HepG2 (cell line): ENCODE data around the gene ST6GALNAC6. TPM values are rescaled to one million over a fixed set of nuclear protein-coding genes. Genes with fewer than 3 reads are reported as not detected.
A peak's percentile ranks its signal among the peaks of the same experiment; 100 is the strongest.

ENCODE experiments used
- ARID4A ChIP-seq: sonication (generic); formaldehyde crosslinking; IDR thresholded peaks from 2 replicates; pipeline ENCODE4 v1.5.0; 2020; ENCODE audit warnings: mild to moderate bottlenecking, missing genetic modification reagents, borderline replicate concordance
- ARNT2 ChIP-seq: sonication (generic); formaldehyde crosslinking; IDR thresholded peaks from 2 replicates; pipeline ENCODE4 v1.8.0; 2022; ENCODE audit warnings: mild to moderate bottlenecking, low read depth, missing genetic modification reagents, moderate library complexity
- CBX2 ChIP-seq, 2 experiments: fragments of 200-600 bp in 1 of 2; sonication (generic); formaldehyde crosslinking in 1 of 2; IDR thresholded peaks; 2 replicates each; pipeline versions ENCODE4 v1.7.0 to v1.8.1; 2018 to 2022; ENCODE audit warnings: low read depth in 2 of 2, low read length in 1 of 2, mild to moderate bottlenecking in 1 of 2, missing genetic modification reagents in 1 of 2
- GZF1 ChIP-seq: sonication (generic); formaldehyde crosslinking; IDR thresholded peaks from 2 replicates; pipeline ENCODE4 v1.5.1; 2020; ENCODE audit warnings: mild to moderate bottlenecking, missing genetic modification reagents
- HOXA9 ChIP-seq: sonication (generic); formaldehyde crosslinking; IDR thresholded peaks from 2 replicates; pipeline ENCODE4 v1.8.1; 2022; ENCODE audit warnings: missing genetic modification reagents, mild to moderate bottlenecking, moderate library complexity, borderline replicate concordance
- KDM3A ChIP-seq: IDR thresholded peaks from 2 replicates; pipeline ENCODE4 v1.6.1; 2018; ENCODE audit warnings: low read depth, missing compliant biosample characterization
- KLF6 ChIP-seq: IDR thresholded peaks from 2 replicates; pipeline ENCODE4 v1.8.0; 2016; ENCODE audit warnings: missing biosample characterization, missing genetic modification reagents
- NR2F1 ChIP-seq, 2 experiments: fragments of 450-650 bp in 1 of 2; formaldehyde crosslinking in 1 of 2; IDR thresholded peaks; 2 replicates each; pipeline versions ENCODE4 v1.5.0 to v1.6.1; 2016 to 2020; ENCODE audit warnings: mild to moderate bottlenecking in 1 of 2, missing compliant biosample characterization in 1 of 2, missing genetic modification reagents in 1 of 2, moderate library complexity in 1 of 2
- PHF20 ChIP-seq: sonication (generic); formaldehyde crosslinking; IDR thresholded peaks from 2 replicates; pipeline ENCODE4 v1.5.0; 2020; ENCODE audit warnings: mild to moderate bottlenecking, missing genetic modification reagents
- PRPF4 ChIP-seq: fragments of 200-400 bp; formaldehyde crosslinking; IDR thresholded peaks from 2 replicates; pipeline ENCODE4 v1.6.1; 2016; ENCODE audit warnings: low read length, low read depth; ENCODE audit not compliant: poor library complexity, severe bottlenecking
- REST ChIP-seq, 2 experiments: IDR thresholded peaks; 2 replicates each; pipeline ENCODE4 v1.6.1; 2011 to 2012; ENCODE audit warnings: low read length in 2 of 2, borderline replicate concordance in 1 of 2, low read depth in 1 of 2, mild to moderate bottlenecking in 1 of 2, moderate library complexity in 1 of 2
- SOX13 ChIP-seq, 3 experiments: fragments of 450-650 bp in 1 of 3; sonication (generic) in 1 of 3; formaldehyde crosslinking in 1 of 3; IDR thresholded peaks in 2 of 3; conservative IDR thresholded peaks in 1 of 3; 2 replicates each; pipeline versions ENCODE4 v1.5.0 to v1.6.1; 2016 to 2020; ENCODE audit warnings: antibody characterized with exemption in 1 of 3, mild to moderate bottlenecking in 1 of 3, missing compliant biosample characterization in 1 of 3, missing genetic modification reagents in 1 of 3, moderate library complexity in 1 of 3
- SP140L ChIP-seq: sonication (generic); formaldehyde crosslinking; IDR thresholded peaks from 2 replicates; pipeline ENCODE4 v1.4.0; 2020; ENCODE audit warnings: missing genetic modification reagents, borderline replicate concordance
- TOE1 ChIP-seq: sonication (generic); formaldehyde crosslinking; IDR thresholded peaks from 2 replicates; pipeline ENCODE4 v1.4.0; 2020; ENCODE audit warnings: mild to moderate bottlenecking, missing genetic modification reagents
- ZBTB46 ChIP-seq: sonication (generic); formaldehyde crosslinking; IDR thresholded peaks from 2 replicates; pipeline ENCODE4 v1.4.0; 2020; ENCODE audit warnings: mild to moderate bottlenecking, missing genetic modification reagents, borderline replicate concordance
- ZNF337 ChIP-seq: sonication (generic); formaldehyde crosslinking; IDR thresholded peaks from 2 replicates; pipeline ENCODE4 v1.5.1; 2020; ENCODE audit warnings: missing genetic modification reagents, low read depth, mild to moderate bottlenecking, borderline replicate concordance
- ZNF549 ChIP-seq: sonication (generic); formaldehyde crosslinking; IDR thresholded peaks from 2 replicates; pipeline ENCODE4 v1.5.0; 2020; ENCODE audit warnings: missing genetic modification reagents
- ZNF879 ChIP-seq: sonication (generic); formaldehyde crosslinking; IDR thresholded peaks from 2 replicates; pipeline ENCODE4 v1.8.1; 2023; ENCODE audit warnings: missing genetic modification reagents
- polyA plus RNA-seq, 8 experiments: library from polyadenylated mRNA; depleted of rRNA in 3 of 8; stranded (reverse) in 7 of 8; unstranded in 1 of 8; fragments of >200 nt; fragmentation: Illumina TruSeq in 4 of 8; extraction: Trizol in 4 of 8; gene quantifications; 2 replicates each; pipeline versions ENCODE4 v1.2.1 to v1.2.3, GENCODE V29; 2011 to 2016; ENCODE audit warnings: low read depth in 4 of 8, missing spikeins in 1 of 8, mixed read lengths in 1 of 8; ENCODE audit not compliant: insufficient read depth in 1 of 8
- total RNA-seq, 5 experiments: library from RNA; depleted of rRNA; stranded (reverse); fragments of >200 nt; fragmentation: Illumina TruSeq; extraction: Trizol; gene quantifications; 2 replicates each; pipeline ENCODE4 v1.2.3, GENCODE V29; 2016; ENCODE audit warnings: low read depth in 1 of 5

Gene ST6GALNAC6
- total and polyA plus RNA-seq, 2 of the 13 experiments (the other 11 are each of a cell fraction or from before 2014, with no cell fraction given), result 18.5 to 65.4 TPM

- TF ChIP-seq SP140L (no peak), KDM3A (no peak), ZBTB46 (CRISPR knock-in tag) (no peak), ZNF879 (CRISPR knock-in tag) (no peak), HOXA9 (no peak), NR2F1 (CRISPR knock-in tag; IDR thresholded peaks at IDR 0.05) (0 out of 4 replicates have a peak, but pooled peaks of 1 of the 2 experiments have one; percentile 19), ARNT2 (CRISPR knock-in tag) (no peak; the same call in 1 of the 2 replicates), PHF20 (CRISPR knock-in tag) (peak; percentile 54; the same call in 1 of the 2 replicates), TOE1 (CRISPR knock-in tag) (no peak), CBX2 (IDR thresholded peaks at IDR 0.05; ENCODE audit: low read depth, low read length) (no peak), CBX2 (CRISPR knock-in tag; IDR thresholded peaks at IDR 0.05; ENCODE audit: low read depth) (no peak), ZNF337 (CRISPR knock-in tag) (no peak), REST (IDR thresholded peaks at IDR 0.05; ENCODE audit: borderline replicate concordance in 1 of 2, low read depth in 1 of 2, low read length in 2 of 2) (no peak), SOX13 (IDR thresholded peaks at IDR 0.05) (no peak), SOX13 (CRISPR knock-in tag; conservative IDR thresholded peaks at IDR 0.05 in 1 of 2, IDR thresholded peaks at IDR 0.05 in 1 of 2) (0 out of 4 replicates have a peak, but pooled peaks of 1 of the 2 experiments have one; percentile 5), GZF1 (CRISPR knock-in tag) (no peak), KLF6 (no peak), PRPF4 (no peak), ARID4A (CRISPR knock-in tag) (peak; percentile 73; the same call in 1 of the 2 replicates), ZNF549 (CRISPR knock-in tag) (no peak)
Measured at GRCh38 chr9:127898433-127899127, 823 bp downstream of the ST6GALNAC6 start (continued).
